ENCODE measurements around the gene MICAL2.
"Not testable (repeated sequence)": the region's sequence is repeated elsewhere in the genome, so short reads cannot be mapped to it uniquely, and the experiment has no call there.

Gene MICAL2

GRCh38 chr11:12137005-12137690 is 26.8 kb downstream of the MICAL2 start:
- no peak for DNase-seq

- no peak for DNase-seq
Observed at GRCh38 chr11:12137938-12138731, 27.7 kb downstream of the MICAL2 start.

GRCh38 chr11:12139144-12139881 is 28.9 kb downstream of the MICAL2 start:
- DNase-seq, result no peak

GRCh38 chr11:12140186-12140793 is 29.9 kb downstream of the MICAL2 start:
- DNase-seq, result no peak

- DNase-seq, result no peak
Observed at GRCh38 chr11:12141283-12141682, 30.9 kb downstream of the MICAL2 start.

GRCh38 chr11:12142176-12142575 is 31.8 kb downstream of the MICAL2 start:
- no peak for DNase-seq

GRCh38 chr11:12142909-12143308 is 32.5 kb downstream of the MICAL2 start:
- DNase-seq, result no peak

- DNase-seq, result no peak
Observed at GRCh38 chr11:12143461-12144258, 33.3 kb downstream of the MICAL2 start.

GRCh38 chr11:12144330-12145174 is 34.2 kb downstream of the MICAL2 start:
- DNase-seq, result no peak

- not testable (repeated sequence) for DNase-seq
Observed at GRCh38 chr11:12146678-12147077, 36.3 kb downstream of the MICAL2 start.

GRCh38 chr11:12147827-12148226 is 37.4 kb downstream of the MICAL2 start:
- no peak for DNase-seq

GRCh38 chr11:12148466-12148865 is 38.1 kb downstream of the MICAL2 start:
- no peak for DNase-seq

GRCh38 chr11:12148882-12149281 is 38.5 kb downstream of the MICAL2 start:
- no peak for DNase-seq

- no peak for DNase-seq
Observed at GRCh38 chr11:12149672-12150225, 39.4 kb downstream of the MICAL2 start.

- DNase-seq, result no peak
Observed at GRCh38 chr11:12150831-12151382, 40.5 kb downstream of the MICAL2 start.

- DNase-seq, result no peak
Observed at GRCh38 chr11:12152321-12152720, 41.9 kb downstream of the MICAL2 start.

GRCh38 chr11:12154871-12155668 is 44.7 kb downstream of the MICAL2 start:
- no peak for DNase-seq

GRCh38 chr11:12155696-12156095 is 45.3 kb downstream of the MICAL2 start:
- DNase-seq, result no peak

- DNase-seq, result no peak
Observed at GRCh38 chr11:12156301-12157140, 46.1 kb downstream of the MICAL2 start.
